NCI-H2196 treated with DMSO at 0.1 percent for 48 hours (cell line): ENCODE measurements around the gene OR10A2.
"Not testable (repeated sequence)": the region's sequence is repeated elsewhere in the genome, so short reads cannot be mapped to it uniquely, and the experiment has no call there.

Source experiments
- DNase-seq: peaks from one replicate; lab custom pipeline; 2025; ENCODE audit not compliant: unreplicated experiment; lab: John Stamatoyannopoulos, UW

Gene OR10A2

DNA sequence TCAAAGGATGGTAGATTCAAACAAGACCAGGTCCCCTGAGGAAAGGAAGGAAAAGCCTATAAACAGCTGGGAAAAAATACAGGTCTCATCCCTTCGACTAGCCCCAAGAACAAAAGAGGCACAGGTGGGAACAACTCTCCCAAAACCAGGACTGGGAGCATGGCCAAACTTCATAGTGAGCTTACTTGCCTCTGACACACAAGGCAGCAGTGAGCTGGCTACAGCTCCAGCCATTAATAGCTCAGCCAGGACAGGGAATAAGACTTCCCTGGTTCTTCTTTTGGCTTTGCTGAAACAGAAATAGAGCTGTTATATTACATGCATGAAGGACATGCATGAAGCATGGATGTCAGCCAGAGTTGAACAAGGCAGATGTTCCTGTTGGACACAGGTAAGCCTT lies at the start of gene OR10A2:
Gene OR10A2, plus strand, starts transcription at position 97 of the 400 bp plus-strand sequence. CDS start 6,698 bp downstream, outside the sequence.
- DNase-seq, result no peak

DNA sequence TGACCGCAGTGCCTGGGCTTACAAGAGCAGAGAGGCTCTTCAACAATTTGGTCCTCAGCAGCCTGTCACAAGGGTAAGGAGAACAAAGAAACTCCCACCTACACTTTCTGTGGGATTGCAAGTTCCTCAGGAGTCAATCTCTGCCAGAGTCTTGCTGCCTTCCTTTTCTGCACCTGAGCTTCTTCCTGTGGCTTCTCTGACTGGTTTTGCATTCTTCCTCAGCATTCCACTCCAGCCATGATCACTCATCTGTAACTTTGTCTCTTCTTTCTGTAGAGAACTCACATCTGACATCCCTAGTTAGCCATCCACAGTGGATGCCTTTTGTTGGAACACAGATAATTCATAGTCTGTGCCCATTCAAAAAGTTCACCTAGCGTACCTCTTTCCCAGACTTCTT lies 49.2 kb upstream of the OR10A2 start:
- DNase-seq, result no peak

- no peak for DNase-seq
These were observed 45.2 kb upstream of the OR10A2 start for GRCh38 chr11:6817694-6818093.

DNA sequence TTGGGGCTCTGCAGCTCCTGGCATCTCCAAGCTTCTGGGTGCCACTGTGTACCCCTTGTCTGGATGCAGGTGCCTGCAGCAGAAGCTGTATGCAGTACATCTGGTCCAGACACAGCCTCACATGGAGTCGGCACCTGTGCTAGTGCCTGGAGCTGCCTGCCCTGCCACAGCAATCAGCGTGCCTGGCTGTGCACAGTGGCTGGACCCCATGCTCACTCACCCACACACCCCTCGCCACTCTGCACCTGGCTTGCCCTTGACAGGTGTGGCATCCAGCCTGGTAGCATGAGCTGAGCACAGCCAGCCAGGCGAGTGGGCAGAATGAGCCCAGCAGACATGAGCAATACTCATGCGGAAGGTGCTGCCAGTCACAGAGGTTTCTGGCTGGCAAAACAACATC lies 43.9 kb upstream of the OR10A2 start:
- DNase-seq, result no peak

GRCh38 chr11:6824136-6824823 lies 38.6 kb upstream of the OR10A2 start:
- DNase-seq, result no peak

GRCh38 chr11:6825231-6825744 lies 37.6 kb upstream of the OR10A2 start:
- DNase-seq, result no peak

DNA sequence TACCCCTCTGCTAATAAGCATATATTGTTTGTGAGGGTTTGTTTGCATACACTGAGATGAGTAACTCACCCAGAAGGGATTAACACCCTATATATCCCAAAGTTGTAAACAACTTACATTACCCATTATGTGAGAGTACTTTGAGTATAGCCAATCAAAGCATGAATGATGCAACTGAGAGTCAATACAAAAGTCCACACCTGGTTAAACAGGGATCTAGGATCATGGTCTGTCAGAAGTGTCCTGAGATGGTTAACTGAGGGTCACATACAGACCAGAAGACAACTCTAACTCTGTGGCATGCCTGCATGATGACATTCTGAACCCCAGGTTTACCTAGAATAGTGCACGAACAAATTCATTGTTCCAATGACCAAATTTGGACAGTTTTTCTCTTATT lies 34.8 kb upstream of the OR10A2 start:
- DNase-seq, result no peak

GRCh38 chr11:6833356-6833755 lies 29.5 kb upstream of the OR10A2 start:
- no peak for DNase-seq

GRCh38 chr11:6834021-6834420 lies 28.8 kb upstream of the OR10A2 start:
- no peak for DNase-seq

DNA sequence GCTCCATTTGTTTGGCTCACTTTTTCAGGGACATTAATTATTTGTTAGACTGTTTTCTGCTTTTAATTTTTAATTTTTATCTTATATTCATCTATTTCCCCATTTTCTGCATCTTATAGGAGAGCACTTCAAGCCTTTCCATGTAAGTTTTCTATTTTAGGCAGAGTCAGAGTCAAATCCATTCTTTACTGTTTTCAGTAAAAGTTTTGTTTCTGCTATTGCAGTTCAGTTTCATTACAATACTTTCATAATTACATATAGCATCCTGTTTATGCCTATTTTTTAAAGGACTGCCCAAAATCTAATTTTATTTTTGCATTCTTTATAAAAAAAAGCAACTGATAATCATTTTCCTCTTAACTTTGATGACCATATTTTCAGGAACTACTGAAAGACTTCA lies 21.2 kb upstream of the OR10A2 start:
- DNase-seq, result no peak

GRCh38 chr11:6843670-6844069 lies 19.2 kb upstream of the OR10A2 start:
- DNase-seq, result no peak

DNA sequence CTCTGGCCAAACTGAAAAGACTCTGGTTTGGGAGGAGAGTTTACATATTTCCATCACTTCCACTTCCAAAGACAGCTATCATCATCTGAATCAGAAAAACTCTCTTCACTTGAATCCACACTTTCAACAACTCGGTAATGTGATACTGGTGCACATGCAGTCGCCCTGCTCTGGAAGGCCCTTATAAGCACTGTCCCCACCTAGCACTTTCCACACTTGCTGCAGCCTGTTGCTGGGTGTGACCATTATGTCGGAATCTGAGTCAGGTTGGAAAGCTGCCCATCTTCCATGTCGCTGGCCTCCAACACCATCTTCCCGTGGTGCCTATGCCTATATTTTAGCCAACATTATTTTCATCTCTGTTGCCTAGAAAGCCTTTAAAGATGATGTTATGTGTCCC lies 18.5 kb upstream of the OR10A2 start:
- DNase-seq, result no peak

- DNase-seq, result no peak
These were observed 17.5 kb upstream of the OR10A2 start, which contains the start of gene OR10A5 for GRCh38 chr11:6845383-6845782. Gene OR10A5, plus strand, starts transcription at chr11:6845683. Its CDS starts 0 bp downstream, at chr11:6845683.

- no peak for DNase-seq
These were observed 12.3 kb upstream of the OR10A2 start for GRCh38 chr11:6850526-6850925.

DNA sequence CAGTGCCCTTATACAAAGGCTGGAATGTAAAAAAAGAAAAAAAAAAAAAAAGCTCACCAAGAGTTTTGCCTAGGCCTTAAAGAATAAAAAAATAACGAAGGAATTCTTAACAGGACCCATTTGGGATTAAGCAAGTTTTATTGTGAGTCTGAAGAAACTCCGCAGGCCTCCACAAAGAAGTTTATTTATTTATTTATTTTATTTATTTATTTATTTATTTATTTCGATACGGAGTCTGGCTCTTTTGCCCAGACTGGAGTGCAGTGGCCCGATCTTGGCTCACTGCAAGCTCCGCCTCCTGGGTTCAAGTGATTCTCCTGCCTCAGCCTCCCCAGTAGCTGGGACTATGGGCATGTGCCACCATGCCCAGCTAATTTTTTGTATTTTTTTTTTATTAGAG lies 8.1 kb upstream of the OR10A2 start:
- not testable (repeated sequence) for DNase-seq

DNA sequence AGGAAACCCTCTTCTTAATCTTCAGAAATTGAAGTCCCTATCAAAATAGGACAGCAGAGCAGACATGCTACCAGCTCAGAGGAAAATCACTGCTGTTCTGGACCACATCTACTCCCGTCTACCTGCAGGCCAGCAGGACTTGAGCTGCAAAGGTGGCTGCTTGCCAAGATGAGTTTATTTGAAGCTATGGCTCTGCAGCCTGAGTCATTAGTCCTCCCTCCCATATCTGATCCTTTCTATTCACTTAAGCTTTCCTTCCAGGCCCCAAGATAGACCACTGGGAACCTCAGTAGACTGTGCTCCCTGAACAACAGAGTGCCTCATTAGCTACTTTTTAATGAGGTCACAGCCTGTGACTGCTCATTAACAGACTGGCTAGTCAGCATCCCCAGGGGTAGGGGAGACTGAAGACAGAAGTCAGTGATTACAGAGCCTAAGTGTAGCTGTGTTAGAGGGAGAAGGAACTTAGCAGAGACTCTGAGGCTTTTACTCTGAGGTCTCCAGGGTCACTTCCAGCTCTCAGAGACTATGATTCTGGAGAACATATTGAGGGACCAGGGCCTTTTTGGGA lies 6.8 kb upstream of the OR10A2 start:
- DNase-seq, result no peak

GRCh38 chr11:6856871-6857270 lies 6.0 kb upstream of the OR10A2 start:
- DNase-seq, result no peak

DNA sequence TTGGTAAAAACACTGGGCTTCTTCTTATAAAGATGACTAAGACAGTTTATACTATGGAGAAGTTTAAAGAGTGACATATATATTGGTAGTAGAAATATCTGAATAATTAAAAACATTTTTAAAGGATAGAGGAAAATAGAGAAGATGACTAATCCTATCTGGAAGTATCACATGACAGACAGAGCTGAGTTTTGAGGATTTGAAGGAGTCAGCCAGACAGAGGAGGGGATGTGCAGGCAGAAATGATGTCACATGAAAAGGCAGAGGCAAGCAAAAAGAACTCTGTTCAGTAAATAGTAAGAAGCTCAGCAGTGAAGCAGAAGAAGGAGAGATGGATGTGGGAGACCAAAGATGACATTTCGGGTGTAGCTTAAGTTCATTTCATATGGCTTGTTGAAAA lies 1.6 kb downstream of the OR10A2 start:
- no peak for DNase-seq

- no peak for DNase-seq
These were observed 8.4 kb downstream of the OR10A2 start for GRCh38 chr11:6871278-6871677.

- DNase-seq, result no peak
These were observed 12.9 kb downstream of the OR10A2 start for GRCh38 chr11:6875761-6876160.

GRCh38 chr11:6876325-6876724 lies 13.5 kb downstream of the OR10A2 start, which contains the start of gene OR10A4:
Gene OR10A4, plus strand, starts transcription at chr11:6876625. Its CDS starts 23 bp downstream, at chr11:6876648.
- DNase-seq, result no peak

DNA sequence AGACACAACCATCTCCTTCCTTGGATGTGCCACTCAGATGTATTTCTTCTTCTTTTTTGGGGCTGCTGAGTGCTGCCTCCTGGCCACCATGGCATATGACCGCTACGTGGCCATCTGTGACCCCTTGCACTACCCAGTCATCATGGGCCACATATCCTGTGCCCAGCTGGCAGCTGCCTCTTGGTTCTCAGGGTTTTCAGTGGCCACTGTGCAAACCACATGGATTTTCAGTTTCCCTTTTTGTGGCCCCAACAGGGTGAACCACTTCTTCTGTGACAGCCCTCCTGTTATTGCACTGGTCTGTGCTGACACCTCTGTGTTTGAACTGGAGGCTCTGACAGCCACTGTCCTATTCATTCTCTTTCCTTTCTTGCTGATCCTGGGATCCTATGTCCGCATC lies 14.1 kb downstream of the OR10A2 start:
- DNase-seq, result no peak

GRCh38 chr11:6882751-6883150 lies 19.9 kb downstream of the OR10A2 start:
- DNase-seq, result no peak
